ENCODE data around the gene PLEKHA1.

Gene PLEKHA1

GRCh38 chr10:122459561-122460273 lies 85.2 kb downstream of the PLEKHA1 start:
- in situ Hi-C loops (cut with MboI; ENCODE audit: low sequenced_read_pairs), result no loop called here

DNA sequence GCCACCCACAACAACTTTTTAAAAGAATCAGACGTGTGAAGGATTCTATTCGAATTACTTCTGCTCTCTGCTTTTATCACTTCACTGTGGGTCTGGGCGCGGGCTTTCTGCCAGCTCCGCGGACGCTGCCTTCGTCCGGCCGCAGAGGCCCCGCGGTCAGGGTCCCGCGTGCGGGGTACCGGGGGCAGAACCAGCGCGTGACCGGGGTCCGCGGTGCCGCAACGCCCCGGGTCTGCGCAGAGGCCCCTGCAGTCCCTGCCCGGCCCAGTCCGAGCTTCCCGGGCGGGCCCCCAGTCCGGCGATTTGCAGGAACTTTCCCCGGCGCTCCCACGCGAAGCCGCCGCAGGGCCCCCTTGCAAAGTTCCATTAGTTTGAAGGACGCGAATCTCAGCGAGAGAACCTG lies 86.4 kb downstream of the PLEKHA1 start:
- in situ Hi-C loops (cut with MboI; ENCODE audit: low sequenced_read_pairs), result no loop called here

- in situ Hi-C loops (cut with MboI; ENCODE audit: low sequenced_read_pairs), result no loop called here
Measured at GRCh38 chr10:122461367-122461728, 86.8 kb downstream of the PLEKHA1 start, which contains the start of gene HTRA1. HTRA1 (plus strand) TSS chr10:122461553; CDS start chr10:122461653, 100 bp downstream.

DNA sequence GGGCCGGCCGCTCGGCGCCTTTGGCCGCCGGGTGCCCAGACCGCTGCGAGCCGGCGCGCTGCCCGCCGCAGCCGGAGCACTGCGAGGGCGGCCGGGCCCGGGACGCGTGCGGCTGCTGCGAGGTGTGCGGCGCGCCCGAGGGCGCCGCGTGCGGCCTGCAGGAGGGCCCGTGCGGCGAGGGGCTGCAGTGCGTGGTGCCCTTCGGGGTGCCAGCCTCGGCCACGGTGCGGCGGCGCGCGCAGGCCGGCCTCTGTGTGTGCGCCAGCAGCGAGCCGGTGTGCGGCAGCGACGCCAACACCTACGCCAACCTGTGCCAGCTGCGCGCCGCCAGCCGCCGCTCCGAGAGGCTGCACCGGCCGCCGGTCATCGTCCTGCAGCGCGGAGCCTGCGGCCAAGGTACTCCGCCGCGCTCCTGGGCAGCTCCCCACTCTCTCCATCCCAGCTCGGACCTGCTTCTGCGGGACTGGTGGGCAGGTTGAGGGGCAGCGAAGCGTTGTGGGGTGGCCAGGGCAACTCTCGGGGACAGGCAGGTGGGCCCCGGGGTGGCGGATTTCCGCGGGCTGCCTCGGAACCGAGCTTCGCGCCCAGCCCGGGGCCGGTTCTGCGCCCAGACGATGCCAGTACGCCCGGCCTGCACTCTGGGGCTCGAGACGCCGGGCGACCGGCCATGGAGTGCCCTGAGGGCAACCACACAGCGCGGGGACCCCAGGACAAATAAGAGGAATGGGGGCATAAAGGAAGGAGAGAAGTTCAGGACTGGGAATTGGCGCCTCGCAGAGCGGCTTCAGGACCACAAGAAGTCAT lies 87.4 kb downstream of the PLEKHA1 start:
- in situ Hi-C loops (cut with MboI; ENCODE audit: low sequenced_read_pairs), result no loop called here

DNA sequence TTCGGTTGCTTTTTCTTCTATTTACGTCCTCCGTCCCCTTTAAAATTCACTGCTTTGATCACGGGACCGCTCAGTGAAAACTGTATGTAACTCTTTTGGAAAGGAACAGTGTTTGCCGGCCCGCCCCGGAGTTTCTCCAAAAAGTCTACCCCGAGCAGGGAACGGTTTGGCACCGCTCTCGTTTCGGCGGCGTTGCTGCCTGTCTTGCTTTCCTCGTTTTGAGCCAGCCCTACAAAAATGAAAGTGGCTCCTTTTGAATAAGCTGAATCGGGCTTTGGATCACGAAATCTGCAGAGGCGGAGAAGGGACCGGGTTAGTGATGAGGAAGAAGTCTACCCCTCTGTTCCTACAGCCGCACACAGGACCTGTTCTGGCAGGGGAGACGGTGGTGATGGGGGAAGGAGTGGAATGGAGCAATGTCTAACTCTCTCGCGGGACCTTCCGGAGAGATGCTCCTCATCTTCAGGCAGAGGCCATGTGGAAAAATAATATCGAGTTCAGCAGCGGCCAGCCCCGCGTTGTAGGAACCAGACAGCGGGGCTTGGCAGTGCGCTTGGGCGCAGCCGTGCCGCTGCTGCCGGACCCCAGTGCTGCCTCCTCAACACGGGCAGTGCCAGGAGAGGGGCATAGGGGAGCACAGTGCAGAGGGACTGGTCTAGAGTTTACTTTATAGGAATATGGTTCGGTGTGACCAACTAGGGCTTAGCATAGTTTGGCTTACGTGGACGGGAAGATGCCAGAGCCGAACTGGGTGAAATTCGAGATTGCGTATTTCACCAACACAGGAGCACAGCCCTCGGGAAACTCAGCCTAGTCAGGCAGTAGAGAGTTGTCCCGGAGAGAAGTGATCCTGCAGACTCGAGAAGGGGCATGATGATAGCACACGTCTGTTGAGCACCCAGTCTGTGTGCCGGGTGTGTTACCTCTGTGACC lies 88.3 kb downstream of the PLEKHA1 start:
- in situ Hi-C loops (cut with MboI; ENCODE audit: low sequenced_read_pairs), result no loop called here

GRCh38 chr10:122463466-122464249 lies 89.2 kb downstream of the PLEKHA1 start:
- in situ Hi-C loops (cut with MboI; ENCODE audit: low sequenced_read_pairs), result no loop called here

GRCh38 chr10:122464250-122464510 lies 89.7 kb downstream of the PLEKHA1 start:
- in situ Hi-C loops (cut with MboI; ENCODE audit: low sequenced_read_pairs), result no loop called here

- in situ Hi-C loops (cut with MboI; ENCODE audit: low sequenced_read_pairs), result no loop called here
Measured at GRCh38 chr10:122464586-122464985, 90.1 kb downstream of the PLEKHA1 start.

GRCh38 chr10:122465401-122466040 lies 91.0 kb downstream of the PLEKHA1 start:
- in situ Hi-C loops (cut with MboI; ENCODE audit: low sequenced_read_pairs), result no loop called here

DNA sequence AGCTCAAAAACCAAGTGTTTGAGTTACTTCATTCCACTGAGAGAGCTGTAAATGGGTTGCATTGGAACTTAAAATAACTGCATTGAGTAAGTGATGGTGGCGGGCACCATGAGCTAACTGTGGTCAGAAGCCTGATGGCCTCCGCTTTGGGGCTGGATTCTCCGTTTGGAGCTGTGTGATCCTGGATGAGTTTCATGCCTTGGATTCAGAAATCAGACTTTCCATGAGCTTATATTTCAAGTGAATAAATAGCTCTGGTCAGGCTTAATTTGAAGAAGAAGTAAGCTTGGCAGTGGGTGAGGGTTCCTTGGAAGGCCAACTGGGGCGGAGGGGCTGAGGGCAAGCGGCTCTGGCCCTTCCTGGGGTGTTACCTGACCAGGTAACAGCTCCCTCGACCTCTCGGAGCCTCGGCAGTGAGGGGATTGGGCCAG lies 92.5 kb downstream of the PLEKHA1 start:
- in situ Hi-C loops (cut with MboI; ENCODE audit: low sequenced_read_pairs), result no loop called here

DNA sequence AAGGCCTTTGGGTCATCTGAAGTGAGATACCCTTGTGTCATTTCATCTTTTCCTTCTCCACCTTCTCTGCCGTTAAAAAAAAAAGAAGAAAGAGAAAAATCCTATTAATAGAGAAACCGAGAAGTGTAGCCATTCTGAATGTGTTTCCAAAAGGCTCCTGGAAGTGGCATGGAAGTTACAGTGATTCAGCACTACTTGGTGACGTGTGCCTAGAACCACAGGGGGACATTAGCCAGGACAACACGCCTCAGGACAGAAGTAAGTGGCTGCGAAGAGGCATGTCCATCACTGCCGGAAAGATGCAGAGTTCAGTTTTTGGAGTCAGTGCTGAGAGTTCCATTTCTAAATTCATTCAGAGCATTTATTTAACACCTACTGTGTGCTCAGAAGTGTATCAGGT lies 93.2 kb downstream of the PLEKHA1 start:
- in situ Hi-C loops (cut with MboI; ENCODE audit: low sequenced_read_pairs), result no loop called here

DNA sequence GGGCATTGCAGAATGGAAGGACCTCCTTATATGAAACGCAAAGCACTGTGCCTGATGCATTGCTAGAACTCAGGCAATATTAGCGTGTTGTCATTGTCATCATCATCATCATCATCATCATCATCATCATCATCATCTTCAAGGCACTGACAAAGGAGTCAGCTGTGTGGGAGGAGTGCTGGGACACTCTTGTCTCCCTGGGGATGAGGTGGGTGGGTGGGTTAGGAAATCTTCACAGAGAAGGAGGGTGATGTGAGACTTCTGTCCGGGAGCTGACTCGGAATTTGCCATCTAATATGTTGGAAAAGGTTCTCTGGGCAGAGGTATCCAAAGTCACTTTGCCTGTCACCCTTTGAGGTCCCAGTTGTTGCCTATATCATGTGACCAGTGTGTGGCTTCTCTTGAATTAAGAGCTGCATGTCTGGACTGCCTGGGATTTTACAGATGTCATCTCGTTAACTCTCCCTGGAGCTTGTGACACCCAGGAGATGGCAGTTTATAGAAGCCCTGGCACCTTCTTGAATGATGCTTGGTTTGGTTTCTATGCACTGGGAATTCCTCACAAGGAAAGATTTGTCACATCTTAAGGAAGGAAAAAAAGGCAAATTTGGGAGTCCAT lies 93.9 kb downstream of the PLEKHA1 start:
- in situ Hi-C loops (cut with MboI; ENCODE audit: low sequenced_read_pairs), result no loop called here

DNA sequence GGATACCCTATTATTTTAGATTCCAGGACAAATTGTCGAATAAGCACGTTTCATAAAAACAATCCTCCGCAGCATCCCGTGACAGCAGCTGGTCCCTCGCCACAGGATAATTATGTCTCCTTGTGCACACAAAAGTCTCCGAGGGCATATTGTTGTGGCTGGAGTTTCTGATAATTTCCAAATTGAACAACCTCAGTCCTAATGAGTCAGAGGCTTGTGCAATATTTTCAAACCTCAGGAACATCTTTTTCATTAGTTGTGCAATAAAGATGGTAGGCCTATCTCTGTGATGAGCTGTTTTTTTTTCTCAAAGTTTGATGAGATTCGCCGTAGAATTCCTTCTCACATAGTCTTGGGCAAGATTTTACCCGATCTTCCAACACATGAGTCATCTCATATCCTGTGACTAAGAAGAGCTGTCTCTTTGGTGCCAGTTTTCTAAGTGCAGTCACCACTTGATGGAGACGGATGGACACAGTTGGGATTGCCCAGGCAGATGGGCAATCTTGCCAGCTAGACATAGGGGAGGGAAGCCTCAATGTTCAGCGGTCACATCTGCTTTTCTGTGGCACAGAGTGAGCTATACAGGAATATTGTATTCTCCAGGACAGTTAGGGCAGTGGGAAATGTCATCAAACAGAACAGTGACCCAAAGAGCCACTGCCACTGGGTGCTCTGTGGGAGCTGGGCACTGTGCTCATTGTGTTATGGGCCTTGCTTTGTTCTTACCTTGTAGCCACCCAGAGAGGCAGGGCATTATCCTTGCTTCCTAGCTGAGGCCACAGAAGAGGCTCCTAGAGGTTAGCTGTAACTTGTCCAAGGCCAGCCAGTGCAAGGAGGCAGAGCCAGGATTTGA lies 94.6 kb downstream of the PLEKHA1 start:
- in situ Hi-C loops (cut with MboI; ENCODE audit: low sequenced_read_pairs), result no loop called here

GRCh38 chr10:122469848-122470247 lies 95.3 kb downstream of the PLEKHA1 start:
- in situ Hi-C loops (cut with MboI; ENCODE audit: low sequenced_read_pairs), result no loop called here

- in situ Hi-C loops (cut with MboI; ENCODE audit: low sequenced_read_pairs), result no loop called here
Measured at GRCh38 chr10:122471531-122472177, 97.1 kb downstream of the PLEKHA1 start.

DNA sequence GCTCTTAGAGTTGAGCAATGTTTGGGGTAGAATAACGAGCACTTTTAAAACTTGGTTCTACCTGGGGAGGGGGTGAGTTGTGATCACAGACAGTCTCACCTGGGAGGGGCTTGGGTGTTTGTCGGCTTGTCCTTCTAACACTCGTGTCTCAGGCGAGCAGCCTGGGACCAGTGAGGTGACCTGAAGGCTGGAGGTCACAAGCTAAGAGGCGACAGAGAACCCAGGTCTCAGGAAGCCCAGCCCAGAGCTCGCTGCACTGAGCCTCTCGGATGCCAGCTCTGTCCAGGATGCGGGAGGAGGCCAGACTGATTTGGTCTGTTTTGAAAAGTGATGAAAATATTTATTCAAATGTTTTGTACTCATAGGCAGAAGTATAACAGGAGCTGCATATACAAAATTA lies 98.6 kb downstream of the PLEKHA1 start:
- in situ Hi-C loops (cut with MboI; ENCODE audit: low sequenced_read_pairs), result no loop called here

DNA sequence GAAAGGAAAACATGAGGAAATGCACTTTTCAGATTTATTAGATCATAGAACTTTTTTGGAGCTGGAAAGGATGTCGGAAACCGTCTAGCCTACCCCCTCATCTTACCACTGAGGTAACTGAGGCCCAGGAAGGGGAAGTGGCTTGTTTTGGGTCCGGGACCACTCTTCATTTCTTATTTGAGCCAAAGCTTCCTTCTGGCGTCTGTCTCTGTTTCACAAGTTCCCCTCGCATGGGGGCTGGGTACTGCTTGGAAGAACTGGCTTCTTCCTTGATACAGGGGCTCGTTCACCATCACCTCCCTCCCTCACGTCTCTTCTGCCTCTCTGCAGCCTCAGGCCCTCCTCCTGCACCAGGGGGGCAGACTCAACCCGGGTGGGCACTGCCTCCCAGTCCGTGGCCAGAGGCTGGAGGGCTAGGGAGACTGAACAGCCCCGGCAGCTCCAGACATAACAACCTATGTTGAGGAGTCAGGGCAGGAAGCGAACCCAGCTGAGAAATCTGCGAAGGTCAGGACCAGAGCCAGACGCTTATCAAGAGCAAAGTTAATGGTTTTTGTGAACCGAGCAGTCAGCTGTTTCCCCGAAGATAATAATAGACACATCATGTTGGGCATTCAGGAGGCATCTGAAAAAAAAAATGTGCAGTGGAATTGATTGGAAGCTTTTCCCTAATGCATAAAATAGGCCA lies 99.8 kb downstream of the PLEKHA1 start:
- in situ Hi-C loops (cut with MboI; ENCODE audit: low sequenced_read_pairs), result no loop called here

- in situ Hi-C loops (cut with MboI; ENCODE audit: low sequenced_read_pairs), result no loop called here
Measured at GRCh38 chr10:122475100-122475499, 100.6 kb downstream of the PLEKHA1 start.

All from HL-60/S4 treated with retinoic acid at 250 ng/mL for 4 days and 3 days (cell line).